H9 (cell line): ENCODE data around the gene PTGER2. TPM values are rescaled to one million over a fixed set of nuclear protein-coding genes. Genes with fewer than 3 reads are reported as not detected.

Source experiments
- DNase-seq: peaks from one replicate; pipeline ENCODE4 v3.0.0-alpha.2; 2017
- H2AFZ ChIP-seq: one replicate; pipeline ENCODE4 v1.6.1; 2013; ENCODE audit warnings: mild to moderate bottlenecking, low read length, control low read depth, moderate library complexity
- H2AK5ac ChIP-seq: 2 replicates; pipeline ENCODE4 v1.6.1; 2013; ENCODE audit warnings: low read length, control low read depth, mixed read lengths; ENCODE audit not compliant: insufficient read length
- H2BK120ac ChIP-seq: one replicate; pipeline ENCODE4 v1.6.1; 2013; ENCODE audit warnings: low read depth, mild to moderate bottlenecking, low read length, control low read depth, inconsistent platforms; ENCODE audit not compliant: poor library complexity, severe bottlenecking
- H2BK12ac ChIP-seq: 2 replicates; pipeline ENCODE4 v1.6.1; 2013; ENCODE audit warnings: low read length, control low read depth, mixed read lengths, low read depth; ENCODE audit not compliant: insufficient read length
- H2BK15ac ChIP-seq: 2 replicates; pipeline ENCODE4 v1.6.1; 2013; ENCODE audit warnings: low read depth, low read length, control low read depth
- H2BK20ac ChIP-seq: one replicate; pipeline ENCODE4 v1.6.1; 2013; ENCODE audit warnings: low read depth, mild to moderate bottlenecking, low read length, control low read depth, inconsistent platforms; ENCODE audit not compliant: poor library complexity, severe bottlenecking
- H2BK5ac ChIP-seq: 2 replicates; pipeline ENCODE4 v1.6.1; 2013; ENCODE audit warnings: low read length, control low read depth, mixed read lengths; ENCODE audit not compliant: insufficient read length
- H3K14ac ChIP-seq: 2 replicates; pipeline ENCODE4 v1.6.1; 2013; ENCODE audit warnings: low read length, control low read depth; ENCODE audit not compliant: insufficient read depth
- H3K18ac ChIP-seq: 2 replicates; pipeline ENCODE4 v1.6.1; 2013; ENCODE audit warnings: low read depth, mild to moderate bottlenecking, mixed read lengths, low read length, control low read depth; ENCODE audit not compliant: insufficient read length
- H3K23ac ChIP-seq: 2 replicates; pipeline ENCODE4 v1.6.1; 2013; ENCODE audit warnings: low read length, control low read depth, mixed read lengths, low read depth; ENCODE audit not compliant: insufficient read length
- H3K23me2 ChIP-seq: 2 replicates; pipeline ENCODE4 v1.6.1; 2013; ENCODE audit warnings: low read depth, mild to moderate bottlenecking, mixed read lengths, low read length, control low read depth; ENCODE audit not compliant: insufficient read length, poor library complexity, severe bottlenecking
- H3K27ac ChIP-seq: 2 replicates; pipeline ENCODE4 v1.5.1; 2013; ENCODE audit warnings: low read length, control low read depth, mixed read lengths, low read depth; ENCODE audit not compliant: insufficient read length
- H3K27me3 ChIP-seq: 2 replicates; pipeline ENCODE4 v1.6.1; 2013; ENCODE audit warnings: low read length, control low read depth, inconsistent platforms; ENCODE audit not compliant: insufficient read depth
- H3K4ac ChIP-seq: 2 replicates; pipeline ENCODE4 v1.6.1; 2013; ENCODE audit warnings: low read depth, mild to moderate bottlenecking, control low read depth, inconsistent platforms, low read length, moderate library complexity
- H3K4me1 ChIP-seq: 2 replicates; pipeline ENCODE4 v1.6.1; 2013; ENCODE audit warnings: low read length, control low read depth, inconsistent platforms; ENCODE audit not compliant: insufficient read depth
- H3K4me2 ChIP-seq: 2 replicates; pipeline ENCODE4 v1.6.1; 2013; ENCODE audit warnings: low read length, control low read depth, mixed read lengths; ENCODE audit not compliant: insufficient read length, insufficient read depth
- H3K56ac ChIP-seq: 2 replicates; pipeline ENCODE4 v1.6.1; 2013; ENCODE audit warnings: low read depth, mild to moderate bottlenecking, mixed read lengths, low read length, control low read depth; ENCODE audit not compliant: insufficient read length
- H3K79me1 ChIP-seq: 2 replicates; pipeline ENCODE4 v1.6.1; 2013; ENCODE audit warnings: low read depth, mild to moderate bottlenecking, moderate library complexity, low read length, control low read depth, inconsistent platforms; ENCODE audit not compliant: insufficient read depth, poor library complexity, severe bottlenecking
- H3K79me2 ChIP-seq: 2 replicates; pipeline ENCODE4 v1.6.1; 2013; ENCODE audit warnings: low read length, control low read depth, inconsistent platforms; ENCODE audit not compliant: insufficient read depth
- H3K9ac ChIP-seq: 2 replicates; pipeline ENCODE4 v1.6.1; 2013; ENCODE audit warnings: low read length, control low read depth, mixed read lengths; ENCODE audit not compliant: insufficient read length; ENCODE audit errors: extremely low read depth
- H3K9me3 ChIP-seq: one replicate; pipeline ENCODE4 v1.6.1; 2013; ENCODE audit warnings: low read depth, low read length, inconsistent platforms; ENCODE audit not compliant: control insufficient read depth
- H3T11ph ChIP-seq: one replicate; pipeline ENCODE4 v1.6.1; 2013; ENCODE audit warnings: mild to moderate bottlenecking, low read length, control low read depth, inconsistent platforms
- H4K20me1 ChIP-seq: one replicate; pipeline ENCODE4 v1.6.1; 2013; ENCODE audit not compliant: control insufficient read depth, insufficient read length, insufficient read depth
- H4K5ac ChIP-seq: 2 replicates; pipeline ENCODE4 v1.6.1; 2013; ENCODE audit warnings: low read depth, mild to moderate bottlenecking, mixed read lengths, low read length, control low read depth; ENCODE audit not compliant: insufficient read length
- H4K8ac ChIP-seq: replicated peaks from 2 replicates; pipeline ENCODE4 v1.6.1; 2013; ENCODE audit warnings: low read length, control low read depth, mixed read lengths, low read depth; ENCODE audit not compliant: insufficient read length
- H4K91ac ChIP-seq: 2 replicates; pipeline ENCODE4 v1.6.1; 2013; ENCODE audit warnings: low read depth, mild to moderate bottlenecking, moderate library complexity, mixed read lengths, low read length, control low read depth; ENCODE audit not compliant: insufficient read length
- H3K27ac Mint-ChIP-seq, 3 experiments: 2 replicates in 2 of 3; 3 replicates in 1 of 3; pipeline ENCODE4 v1.8.0; 2020 to 2021; ENCODE audit warnings: mixed read lengths in 3 of 3, mild to moderate bottlenecking in 1 of 3, moderate library complexity in 1 of 3
- H3K27me3 Mint-ChIP-seq: 2 replicates; pipeline ENCODE4 v1.8.0; 2021; ENCODE audit warnings: low read depth, mild to moderate bottlenecking, moderate library complexity, mixed read lengths
- H3K36me3 Mint-ChIP-seq, 3 experiments: 2 replicates in 2 of 3; 3 replicates in 1 of 3; pipeline ENCODE4 v1.8.0; 2020 to 2021; ENCODE audit warnings: low read depth in 3 of 3, mixed read lengths in 3 of 3; ENCODE audit not compliant: insufficient read depth in 1 of 3
- H3K4me1 Mint-ChIP-seq, 2 experiments: 2 replicates each; pipeline ENCODE4 v1.8.0; 2020; ENCODE audit warnings: mixed read lengths in 2 of 2
- H3K4me3 Mint-ChIP-seq, 2 experiments: 2 replicates in 1 of 2; 3 replicates in 1 of 2; pipeline ENCODE4 v1.8.0; 2020 to 2021; ENCODE audit warnings: mild to moderate bottlenecking in 2 of 2, mixed read lengths in 2 of 2, moderate library complexity in 1 of 2
- H3K9me3 Mint-ChIP-seq, 2 experiments: 2 replicates in 1 of 2; 3 replicates in 1 of 2; pipeline ENCODE4 v1.8.0; 2020; ENCODE audit warnings: mild to moderate bottlenecking in 2 of 2, mixed read lengths in 2 of 2, moderate library complexity in 1 of 2
- WGBS: extraction: QIAGEN DNeasy Blood & Tissue Kit; methylation state at CpG from one replicate; pipeline ENCODE4 v1.1.7; 2013; ENCODE audit warnings: missing lambda C conversion rate, low lambda C conversion rate, mixed read lengths; ENCODE audit not compliant: insufficient read length; ENCODE audit errors: extremely low coverage; 5-methylcytosine and 5-hydroxymethylcytosine counted together
- total RNA-seq: library from RNA; stranded (reverse); gene quantifications from 2 replicates; pipeline ENCODE4 v1.2.1, GENCODE V29; 2021
- TF ChIP-seq, protein P1 (sequence below): fragments of 200-600 bp; sonication (generic); conservative IDR thresholded peaks from 3 replicates; pipeline ENCODE4 v1.8.0; 2021; ENCODE audit warnings: antibody characterized with exemption, mild to moderate bottlenecking

The PTGER2 gene
- total RNA-seq, 1 experiment from 2014 or later, result 1.0 TPM

DNA sequence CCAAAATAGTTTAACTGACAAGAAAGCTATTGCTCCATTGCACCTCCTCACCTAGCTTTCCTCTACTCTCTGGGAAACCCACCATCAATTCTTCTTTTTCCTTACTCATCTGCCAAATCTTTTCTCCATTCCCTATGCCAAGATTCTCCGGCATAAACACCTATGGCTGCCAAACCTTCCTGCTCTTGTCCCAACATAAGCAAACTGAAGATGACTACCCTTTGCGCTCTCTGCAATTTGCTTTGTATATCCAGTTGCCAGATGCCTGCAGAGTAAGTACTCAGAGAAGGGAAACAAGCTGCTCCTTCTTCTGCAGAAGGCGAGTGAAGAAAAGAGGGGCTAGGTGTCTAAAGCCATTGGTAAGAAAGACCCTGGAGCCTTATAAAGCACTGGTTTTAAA, 11.5 kb downstream of the PTGER2 start:
- Histone ChIP-seq H3K4me1 (no peaks in the 10 kb centered on the region), H3K27me3 (no peaks in the 10 kb centered on the region), H3K4me2 (no peak overlapping the region), H3K4ac (no peak overlapping the region), H3K9me3 (no peaks in the 10 kb centered on the region), H2BK20ac (no peak overlapping the region), H3T11ph (no peak overlapping the region), H2AK5ac (no peak overlapping the region), H3K14ac (no peak overlapping the region), H4K5ac (no peak overlapping the region), H3K18ac (no peak overlapping the region), H2BK15ac (no peak overlapping the region), H4K8ac (no peak overlapping the region), H2BK5ac (no peak overlapping the region), H4K20me1 (no peaks in the 10 kb centered on the region), H2BK120ac (no peak overlapping the region), H3K23ac (no peak overlapping the region), H3K23me2 (no peaks in the 10 kb centered on the region), H2BK12ac (no peak overlapping the region), H2AFZ (no peak overlapping the region), H3K79me1 (no peaks in the 10 kb centered on the region), H3K56ac (no peak overlapping the region), H3K79me2 (no peaks in the 10 kb centered on the region), H4K91ac (no peak overlapping the region), H3K27ac (no peak overlapping the region), H3K9ac (no peak overlapping the region)
- Mint-ChIP-seq H3K27me3 (peaks cover 4% of the 10 kb centered on the region; the same call in 1 of the 2 replicates), H3K4me3 (no peak overlapping the region), H3K27ac (no peak overlapping the region), H3K4me1 (0 out of 4 replicates have a peak, but pooled peaks cover 0 to 3% of the 10 kb centered on the region in 2 experiments), H3K36me3 (peaks cover 12 to 22% (median 14%) of the 10 kb centered on the region in 3 experiments), H3K9me3 (peaks cover 26 to 31% of the 10 kb centered on the region in 2 experiments)
- TF ChIP-seq, protein P1, sequence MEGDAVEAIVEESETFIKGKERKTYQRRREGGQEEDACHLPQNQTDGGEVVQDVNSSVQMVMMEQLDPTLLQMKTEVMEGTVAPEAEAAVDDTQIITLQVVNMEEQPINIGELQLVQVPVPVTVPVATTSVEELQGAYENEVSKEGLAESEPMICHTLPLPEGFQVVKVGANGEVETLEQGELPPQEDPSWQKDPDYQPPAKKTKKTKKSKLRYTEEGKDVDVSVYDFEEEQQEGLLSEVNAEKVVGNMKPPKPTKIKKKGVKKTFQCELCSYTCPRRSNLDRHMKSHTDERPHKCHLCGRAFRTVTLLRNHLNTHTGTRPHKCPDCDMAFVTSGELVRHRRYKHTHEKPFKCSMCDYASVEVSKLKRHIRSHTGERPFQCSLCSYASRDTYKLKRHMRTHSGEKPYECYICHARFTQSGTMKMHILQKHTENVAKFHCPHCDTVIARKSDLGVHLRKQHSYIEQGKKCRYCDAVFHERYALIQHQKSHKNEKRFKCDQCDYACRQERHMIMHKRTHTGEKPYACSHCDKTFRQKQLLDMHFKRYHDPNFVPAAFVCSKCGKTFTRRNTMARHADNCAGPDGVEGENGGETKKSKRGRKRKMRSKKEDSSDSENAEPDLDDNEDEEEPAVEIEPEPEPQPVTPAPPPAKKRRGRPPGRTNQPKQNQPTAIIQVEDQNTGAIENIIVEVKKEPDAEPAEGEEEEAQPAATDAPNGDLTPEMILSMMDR, result no peak
- WGBS, result no CpG with 5 or more reads among the region's 3 CpGs
- DNase-seq, result no peak
